K562 (cell line): ENCODE data around the gene STON2. TPM values are rescaled to one million over a fixed set of nuclear protein-coding genes. Genes with fewer than 3 reads are reported as not detected.

Experiments used
- ATF7 ChIP-seq: fragments of 450-650 bp; IDR thresholded peaks from 2 replicates; pipeline ENCODE4 v1.7.1; 2014; ENCODE audit warnings: mild to moderate bottlenecking, moderate library complexity
- BDP1 ChIP-seq: IDR thresholded peaks from 3 replicates; pipeline ENCODE4 v1.6.1; 2011; ENCODE audit not compliant: insufficient read length, insufficient read depth
- CBFA2T2 ChIP-seq: fragments of 450-650 bp; conservative IDR thresholded peaks from 2 replicates; pipeline ENCODE4 v1.6.1; 2017; ENCODE audit warnings: mild to moderate bottlenecking
- CHD1 ChIP-seq: fragments of 200-600 bp; sonication (generic); IDR thresholded peaks from one replicate; pipeline ENCODE4 v1.6.1; 2012; ENCODE audit warnings: mild to moderate bottlenecking, moderate library complexity, low read length, inconsistent platforms
- COPS2 ChIP-seq: fragments of 450-650 bp; conservative IDR thresholded peaks from 2 replicates; pipeline ENCODE4 v1.6.1; 2016; ENCODE audit warnings: mild to moderate bottlenecking, moderate library complexity
- CREB1 ChIP-seq, 2 experiments: sonication (generic) in 1 of 2; formaldehyde crosslinking in 1 of 2; IDR thresholded peaks; 2 replicates each; pipeline versions ENCODE4 v1.6.1 to v1.8.0; 2012 to 2022; ENCODE audit warnings: inconsistent platforms in 1 of 2, mild to moderate bottlenecking in 1 of 2, missing genetic modification reagents in 1 of 2, moderate library complexity in 1 of 2
- CTBP1 ChIP-seq: fragments of 450-650 bp; IDR thresholded peaks from 2 replicates; pipeline ENCODE4 v1.6.1; 2016; ENCODE audit warnings: borderline replicate concordance
- FUS ChIP-seq: fragments of 200-400 bp; formaldehyde crosslinking; optimal IDR thresholded peaks from 2 replicates; pipeline ENCODE3; 2017; ENCODE audit warnings: low read depth, low read length
- HDAC6 ChIP-seq: IDR thresholded peaks from 2 replicates; pipeline ENCODE4 v1.6.1; 2012; ENCODE audit warnings: low read depth, mild to moderate bottlenecking, control low read depth, inconsistent platforms, low read length, moderate library complexity
- KAT2B ChIP-seq: IDR thresholded peaks from one replicate; pipeline ENCODE4 v1.6.1; 2012; ENCODE audit warnings: low read depth, mild to moderate bottlenecking, control low read depth, inconsistent platforms, low read length, moderate library complexity
- KAT8 ChIP-seq: fragments of 450-650 bp; IDR thresholded peaks from 2 replicates; pipeline ENCODE4 v1.6.1; 2016; ENCODE audit warnings: low read depth, mild to moderate bottlenecking
- MEF2A ChIP-seq: IDR thresholded peaks from 2 replicates; pipeline ENCODE4 v1.6.1; 2011; ENCODE audit warnings: low read depth, mild to moderate bottlenecking, low read length, moderate library complexity; ENCODE audit not compliant: control insufficient read depth
- NCOA6 ChIP-seq: fragments of 450-650 bp; IDR thresholded peaks from 2 replicates; pipeline ENCODE4 v1.6.1; 2017; ENCODE audit warnings: mild to moderate bottlenecking
- SIN3A ChIP-seq, 2 experiments: fragments of 150-350 bp in 1 of 2; IDR thresholded peaks; 2 replicates each; pipeline ENCODE4 v1.6.1; 2011 to 2016; ENCODE audit warnings: borderline replicate concordance in 2 of 2, low read depth in 2 of 2, low read length in 2 of 2, mild to moderate bottlenecking in 2 of 2, moderate library complexity in 2 of 2; ENCODE audit not compliant: control insufficient read depth in 1 of 2
- SMAD3 ChIP-seq: fragments of 450-650 bp; formaldehyde crosslinking; conservative IDR thresholded peaks from 2 replicates; pipeline ENCODE4 v1.4.0; 2020; ENCODE audit warnings: mild to moderate bottlenecking
- SPI1 ChIP-seq: IDR thresholded peaks from 2 replicates; pipeline ENCODE4 v1.6.1; 2011; ENCODE audit warnings: low read depth, low read length, control low read depth, borderline replicate concordance
- TAF1 ChIP-seq: IDR thresholded peaks from 2 replicates; pipeline ENCODE4 v1.6.1; 2011; ENCODE audit warnings: mild to moderate bottlenecking, low read length, moderate library complexity; ENCODE audit not compliant: insufficient read depth, control insufficient read depth, severe bottlenecking; ENCODE audit errors: extremely low read depth
- TCFL5 ChIP-seq: fragments of 250-450 bp; sonication (Bioruptor Pico); conservative IDR thresholded peaks from 2 replicates; pipeline ENCODE4 v1.6.1; 2021; ENCODE audit warnings: mild to moderate bottlenecking, moderate library complexity, matching md5 sums
- TEAD2 ChIP-seq: fragments of 450-650 bp; IDR thresholded peaks from 2 replicates; pipeline ENCODE4 v1.6.1; 2016; ENCODE audit warnings: missing genetic modification characterization, control low read depth, missing compliant biosample characterization
- TSC22D4 ChIP-seq: fragments of 450-650 bp; IDR thresholded peaks from 2 replicates; pipeline ENCODE4 v1.6.1; 2016; ENCODE audit warnings: missing genetic modification characterization, missing biosample characterization, control low read depth
- XRCC5 ChIP-seq: fragments of 200-400 bp; formaldehyde crosslinking; IDR thresholded peaks from 2 replicates; pipeline ENCODE4 v1.6.1; 2017; ENCODE audit warnings: low read depth, mild to moderate bottlenecking, low read length
- ZNF140 ChIP-seq: fragments of 250-450 bp; sonication (Bioruptor Pico); IDR thresholded peaks from 2 replicates; pipeline ENCODE4 v1.8.0; 2021; ENCODE audit warnings: moderate library complexity, mild to moderate bottlenecking, inconsistent platforms
- ZNF316 ChIP-seq: fragments of 450-650 bp; IDR thresholded peaks from 2 replicates; pipeline ENCODE4 v1.6.1; 2016
- ZNF75A ChIP-seq: fragments of 450-650 bp; formaldehyde crosslinking; IDR thresholded peaks from 2 replicates; pipeline ENCODE4 v1.4.0; 2020; ENCODE audit warnings: mild to moderate bottlenecking
- polyA plus RNA-seq, 8 experiments: library from polyadenylated mRNA; depleted of rRNA in 4 of 8; stranded (reverse) in 5 of 8; unstranded in 3 of 8; fragments of >200 nt; fragmentation: Nextera tagmentation in 2 of 8; fragmentation: Illumina TruSeq in 1 of 8; extraction: Ambion mirVana in 2 of 8; extraction: Trizol in 1 of 8; gene quantifications; 2 replicates each; pipeline versions ENCODE4 v1.2.1 to v1.2.3, GENCODE V29; 2011 to 2014; ENCODE audit warnings: inconsistent platforms in 1 of 8, missing spikeins in 1 of 8
- total RNA-seq, 7 experiments: library from RNA; depleted of rRNA in 6 of 7; stranded (reverse); fragments of >200 nt in 6 of 7; fragmentation: Illumina TruSeq in 2 of 7; extraction: Trizol in 2 of 7; gene quantifications; 2 replicates each; pipeline versions ENCODE4 v1.2.1 to v1.2.3, GENCODE V29; 2011 to 2021; ENCODE audit warnings: low replicate concordance in 1 of 7
- TF ChIP-seq, protein P1 (sequence below): fragments of 450-650 bp; IDR thresholded peaks from one replicate; pipeline ENCODE4 v1.6.1; 2018; ENCODE audit warnings: mild to moderate bottlenecking, moderate library complexity; ENCODE audit not compliant: partially characterized antibody
- TF ChIP-seq, protein P2 (sequence below): fragments of 450-650 bp; formaldehyde crosslinking; IDR thresholded peaks from 2 replicates; pipeline ENCODE4 v1.4.0; 2020; ENCODE audit warnings: mild to moderate bottlenecking, moderate library complexity

Gene STON2
- total and polyA plus RNA-seq, 9 of the 15 experiments (the other 6 are each of a cell fraction or from before 2014, with no cell fraction given), result 7.8 to 99.3 (median 53.5) TPM

DNA sequence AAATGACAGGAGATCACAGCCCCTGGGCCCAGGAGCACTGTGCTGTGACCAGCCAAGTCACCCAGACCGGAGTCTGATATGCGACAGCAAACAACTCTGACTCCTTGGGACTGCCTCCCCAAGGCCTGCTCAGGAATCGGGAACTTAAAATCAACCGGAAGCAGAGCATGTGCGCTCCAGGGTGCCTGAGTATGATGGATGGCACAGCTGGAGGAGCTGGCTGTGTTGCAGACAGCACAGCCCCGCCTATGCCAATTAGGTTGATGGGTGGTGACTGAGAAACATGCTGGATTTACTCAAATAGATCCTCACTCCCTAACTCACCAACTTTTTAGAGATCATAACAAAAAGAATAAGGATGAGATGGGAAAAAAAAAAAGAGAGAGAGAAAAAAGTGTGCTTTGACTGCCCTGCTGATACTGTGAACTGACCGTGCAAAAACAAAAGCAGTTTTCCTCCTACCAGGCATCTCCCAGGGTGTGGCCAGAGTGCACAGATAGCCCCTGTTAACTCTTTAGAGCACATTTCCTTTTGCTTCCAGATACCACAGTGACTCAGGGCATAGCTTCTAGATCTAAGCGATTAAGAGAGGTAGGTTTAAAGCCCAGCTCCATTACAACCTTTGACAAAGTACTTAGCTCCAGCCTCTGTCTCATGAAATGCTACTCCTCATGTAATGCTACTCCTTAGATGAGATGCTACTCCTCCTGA, 27.4 kb upstream of the STON2 start (continued):
- TF ChIP-seq CTBP1 (peak; percentile 86), TCFL5 (CRISPR knock-in tag) (no peak), CREB1 (IDR thresholded peaks at IDR 0.05) (no peak; the same call in 1 of the 2 replicates), CREB1 (CRISPR knock-in tag; IDR thresholded peaks at IDR 0.05) (no peak), ZNF140 (CRISPR knock-in tag) (no peak), COPS2 (no peak), FUS (no peak), ZNF316 (peak; percentile 52), SMAD3 (CRISPR knock-in tag) (no peak), CBFA2T2 (peak; percentile 72), KAT8 (no peak), NCOA6 (no peak), TSC22D4 (tag) (no peak), ATF7 (peak; percentile 41; the same call in 1 of the 2 replicates), XRCC5 (no peak), SIN3A (IDR thresholded peaks at IDR 0.05; ENCODE audit: borderline replicate concordance in 2 of 2, control insufficient read depth in 1 of 2, low read depth in 2 of 2, low read length in 2 of 2) (peak in 1 of 2 experiments; percentile 77; a peak in 1 of 4 replicates), SPI1 (no peak), MEF2A (no peak), TEAD2 (tag) (no peak), CHD1 (no peak), TAF1 (peak; percentile 50), ZNF75A (no peak), BDP1 (no peak), HDAC6 (no peak), KAT2B (no peak)
- TF ChIP-seq, protein P1, sequence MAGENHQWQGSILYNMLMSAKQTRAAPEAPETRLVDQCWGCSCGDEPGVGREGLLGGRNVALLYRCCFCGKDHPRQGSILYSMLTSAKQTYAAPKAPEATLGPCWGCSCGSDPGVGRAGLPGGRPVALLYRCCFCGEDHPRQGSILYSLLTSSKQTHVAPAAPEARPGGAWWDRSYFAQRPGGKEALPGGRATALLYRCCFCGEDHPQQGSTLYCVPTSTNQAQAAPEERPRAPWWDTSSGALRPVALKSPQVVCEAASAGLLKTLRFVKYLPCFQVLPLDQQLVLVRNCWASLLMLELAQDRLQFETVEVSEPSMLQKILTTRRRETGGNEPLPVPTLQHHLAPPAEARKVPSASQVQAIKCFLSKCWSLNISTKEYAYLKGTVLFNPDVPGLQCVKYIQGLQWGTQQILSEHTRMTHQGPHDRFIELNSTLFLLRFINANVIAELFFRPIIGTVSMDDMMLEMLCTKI, result no peak
- TF ChIP-seq, protein P2, sequence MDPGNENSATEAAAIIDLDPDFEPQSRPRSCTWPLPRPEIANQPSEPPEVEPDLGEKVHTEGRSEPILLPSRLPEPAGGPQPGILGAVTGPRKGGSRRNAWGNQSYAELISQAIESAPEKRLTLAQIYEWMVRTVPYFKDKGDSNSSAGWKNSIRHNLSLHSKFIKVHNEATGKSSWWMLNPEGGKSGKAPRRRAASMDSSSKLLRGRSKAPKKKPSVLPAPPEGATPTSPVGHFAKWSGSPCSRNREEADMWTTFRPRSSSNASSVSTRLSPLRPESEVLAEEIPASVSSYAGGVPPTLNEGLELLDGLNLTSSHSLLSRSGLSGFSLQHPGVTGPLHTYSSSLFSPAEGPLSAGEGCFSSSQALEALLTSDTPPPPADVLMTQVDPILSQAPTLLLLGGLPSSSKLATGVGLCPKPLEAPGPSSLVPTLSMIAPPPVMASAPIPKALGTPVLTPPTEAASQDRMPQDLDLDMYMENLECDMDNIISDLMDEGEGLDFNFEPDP (CRISPR knock-in tag), result no peak
